ENCODE data around the gene VPS4B.

GRCh38 chr18:63431180-63431579 is 8.9 kb upstream of the VPS4B start:
- TF ChIP-seq EZH2 (IDR thresholded peaks at IDR 0.05; ENCODE audit: low read depth, low read length, severe bottlenecking) (no peak), GABPA (IDR thresholded peaks at IDR 0.05; ENCODE audit: borderline replicate concordance, insufficient read depth, low read length) (no peak), CHD1 (IDR thresholded peaks at IDR 0.05; ENCODE audit: low read depth, low read length) (no peak), POLR2A (IDR thresholded peaks at IDR 0.05; ENCODE audit: control extremely low read depth in 1 of 2, low read depth in 2 of 2, low read length in 2 of 2) (no peak), BRCA1 (IDR thresholded peaks at IDR 0.05; ENCODE audit: low read depth, low read length) (no peak), CTCF (IDR thresholded peaks at IDR 0.05; ENCODE audit: control extremely low read depth in 1 of 3, insufficient read depth in 1 of 3, low read depth in 1 of 3, low read length in 3 of 3) (no peak), NRF1 (IDR thresholded peaks at IDR 0.05; ENCODE audit: low read depth, low read length) (no peak), MAFK (IDR thresholded peaks at IDR 0.05; ENCODE audit: low read depth, low read length) (no peak), GTF2F1 (IDR thresholded peaks at IDR 0.05; ENCODE audit: borderline replicate concordance, low read depth, low read length) (no peak)

Measured in H1 (cell line).